DND-41 (cell line): ENCODE data around the gene BRINP2.
"Not testable (repeated sequence)": the region's sequence is repeated elsewhere in the genome, so short reads cannot be mapped to it uniquely, and the experiment has no call there.

Experiments used
- ATAC-seq: fragments of 200-7000 bp; cut with Tn5 transposase; 3 replicates; pipeline ENCODE4 v1.9.1; 2021; ENCODE audit warnings: low read depth; ENCODE audit not compliant: insufficient read depth
- DNase-seq: peaks from one replicate; pipeline ENCODE4 v3.0.0-alpha.2; 2020
- H2AFZ ChIP-seq: 2 replicates; pipeline ENCODE4 v1.6.0; 2012; ENCODE audit warnings: low read depth, low read length
- H3K27ac ChIP-seq: 2 replicates; pipeline ENCODE4 v1.5.1; 2012; ENCODE audit warnings: low read length, inconsistent platforms
- H3K27me3 ChIP-seq: fragments of 200-600 bp; sonication (generic); 2 replicates; pipeline ENCODE4 v1.6.0; 2012; ENCODE audit warnings: low read length, mild to moderate bottlenecking, inconsistent platforms; ENCODE audit not compliant: insufficient read depth, poor library complexity
- H3K36me3 ChIP-seq: 2 replicates; pipeline ENCODE4 v1.5.1; 2012; ENCODE audit warnings: low read length, inconsistent platforms; ENCODE audit not compliant: insufficient read depth
- H3K4me1 ChIP-seq: 2 replicates; pipeline ENCODE4 v1.5.1; 2012; ENCODE audit warnings: mild to moderate bottlenecking, low read length; ENCODE audit not compliant: insufficient read depth
- H3K4me2 ChIP-seq: 2 replicates; pipeline ENCODE4 v1.6.0; 2012; ENCODE audit warnings: mild to moderate bottlenecking, moderate library complexity, low read length, inconsistent platforms; ENCODE audit not compliant: insufficient read depth
- H3K4me3 ChIP-seq, 2 experiments: fragments of 200-600 bp in 1 of 2; shearing (Covaris generic) in 1 of 2; 2 replicates each; pipeline ENCODE4 v1.5.1; 2012 to 2016; ENCODE audit warnings: inconsistent platforms in 2 of 2, low read length in 2 of 2, mild to moderate bottlenecking in 2 of 2, low read depth in 1 of 2, moderate library complexity in 1 of 2
- H3K79me2 ChIP-seq: 2 replicates; pipeline ENCODE4 v1.6.0; 2012; ENCODE audit warnings: low read length, inconsistent platforms; ENCODE audit not compliant: insufficient read depth
- H3K9ac ChIP-seq: 2 replicates; pipeline ENCODE4 v1.6.0; 2012; ENCODE audit warnings: low read depth, mild to moderate bottlenecking, inconsistent platforms, low read length, moderate library complexity
- H3K9me3 ChIP-seq: 2 replicates; pipeline ENCODE4 v1.5.1; 2012; ENCODE audit warnings: low read length, moderate library complexity, mild to moderate bottlenecking, inconsistent platforms; ENCODE audit not compliant: insufficient read depth, severe bottlenecking
- H4K20me1 ChIP-seq: 2 replicates; pipeline ENCODE4 v1.6.0; 2012; ENCODE audit warnings: low read length; ENCODE audit not compliant: insufficient read depth
- CTCF ChIP-seq: IDR thresholded peaks from 2 replicates; pipeline ENCODE4 v1.5.1; 2012; ENCODE audit warnings: borderline replicate concordance, low read length, moderate library complexity, mild to moderate bottlenecking; ENCODE audit not compliant: poor library complexity, severe bottlenecking; ENCODE audit errors: extremely low read depth
- EZH2 ChIP-seq: IDR thresholded peaks from 3 replicates; pipeline ENCODE4 v1.6.1; 2012; ENCODE audit warnings: borderline replicate concordance, low read depth, mild to moderate bottlenecking, moderate library complexity, low read length, inconsistent platforms; ENCODE audit not compliant: severe bottlenecking

Gene BRINP2

DNA sequence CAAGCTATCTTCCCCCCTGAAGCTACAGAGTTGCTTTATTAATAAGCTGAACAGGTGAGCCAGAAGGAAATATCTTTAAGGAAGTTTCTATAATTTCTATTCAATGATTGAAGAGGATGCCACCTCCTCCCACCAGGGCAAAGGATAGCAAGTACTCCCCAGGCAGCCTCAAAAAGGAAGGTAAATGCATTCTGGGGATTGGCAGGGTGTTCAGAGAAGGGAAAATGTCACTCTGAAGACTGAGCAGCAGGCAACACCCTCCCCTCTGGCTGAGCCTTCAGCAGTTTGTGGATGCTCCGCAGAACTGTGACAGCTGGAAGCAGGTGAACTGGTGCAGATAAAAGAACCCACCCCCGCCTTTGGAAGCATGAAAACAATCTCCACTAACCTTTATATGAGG is 140.8 kb downstream of the BRINP2 start:
- Histone ChIP-seq H3K36me3 (no peaks in the 10 kb centered on the region), H3K4me2 (no peak overlapping the region), H3K9me3 (no peaks in the 10 kb centered on the region), H4K20me1 (no peaks in the 10 kb centered on the region), H3K27me3 (no peaks in the 10 kb centered on the region), H3K4me3 (no peak overlapping the region), H3K9ac (no peak overlapping the region), H3K27ac (no peak overlapping the region), H2AFZ (no peak overlapping the region), H3K79me2 (no peaks in the 10 kb centered on the region), H3K4me1 (no peaks in the 10 kb centered on the region)
- ATAC-seq (no peak), DNase-seq (no peak)
- TF ChIP-seq EZH2: no peak
- TF ChIP-seq CTCF: no peak

GRCh38 chr1:177315261-177315660 is 144.5 kb downstream of the BRINP2 start:
- Histone ChIP-seq H4K20me1 (no peaks in the 10 kb centered on the region), H3K4me1 (no peaks in the 10 kb centered on the region), H3K4me3 (no peak overlapping the region), H3K4me2 (no peak overlapping the region), H3K9ac (no peak overlapping the region), H3K9me3 (no peaks in the 10 kb centered on the region), H2AFZ (no peak overlapping the region), H3K27ac (no peak overlapping the region), H3K36me3 (no peaks in the 10 kb centered on the region), H3K79me2 (no peaks in the 10 kb centered on the region), H3K27me3 (no peaks in the 10 kb centered on the region)
- no peak for DNase-seq
- ATAC-seq: no peak
- no peak for TF ChIP-seq EZH2
- TF ChIP-seq CTCF: no peak

- Histone ChIP-seq H3K27ac (no peak overlapping the region), H3K79me2 (no peaks in the 10 kb centered on the region), H4K20me1 (no peaks in the 10 kb centered on the region), H3K4me1 (no peaks in the 10 kb centered on the region), H3K9ac (no peak overlapping the region), H3K36me3 (no peaks in the 10 kb centered on the region), H3K9me3 (no peaks in the 10 kb centered on the region), H3K4me2 (no peak overlapping the region), H3K27me3 (no peaks in the 10 kb centered on the region), H2AFZ (no peak overlapping the region), H3K4me3 (no peak overlapping the region)
- ATAC-seq: no peak
- TF ChIP-seq EZH2 (no peak), CTCF (no peak)
- no peak for DNase-seq
Measured at GRCh38 chr1:177315761-177316160, 145.0 kb downstream of the BRINP2 start.

GRCh38 chr1:177321434-177321833 is 150.7 kb downstream of the BRINP2 start:
- H3K4me2 ChIP-seq, ATAC-seq, H3K4me1 ChIP-seq, H2AFZ ChIP-seq, H3K27me3 ChIP-seq, H3K9me3 ChIP-seq, H3K27ac ChIP-seq, H3K36me3 ChIP-seq, DNase-seq, H3K4me3 ChIP-seq, H3K79me2 ChIP-seq, H4K20me1 ChIP-seq, H3K9ac ChIP-seq: not testable (repeated sequence)
